Stimulated activated CD8-positive, alpha-beta memory T cell treated with anti-CD3 and anti-CD28 coated beads, Interleukin-7, amount 100 ng/mL, for 4 hours (primary cell): ENCODE measurements around the gene GGTLC2.
"Not testable (repeated sequence)": the region's sequence is repeated elsewhere in the genome, so short reads cannot be mapped to it uniquely, and the experiment has no call there.

ENCODE experiments used
- DNase-seq, 2 donors: peaks; one replicate each; pipeline ENCODE4 v3.0.0-alpha.2; 2020; ENCODE audit warnings: low read depth in 2 of 2

Gene GGTLC2

DNA sequence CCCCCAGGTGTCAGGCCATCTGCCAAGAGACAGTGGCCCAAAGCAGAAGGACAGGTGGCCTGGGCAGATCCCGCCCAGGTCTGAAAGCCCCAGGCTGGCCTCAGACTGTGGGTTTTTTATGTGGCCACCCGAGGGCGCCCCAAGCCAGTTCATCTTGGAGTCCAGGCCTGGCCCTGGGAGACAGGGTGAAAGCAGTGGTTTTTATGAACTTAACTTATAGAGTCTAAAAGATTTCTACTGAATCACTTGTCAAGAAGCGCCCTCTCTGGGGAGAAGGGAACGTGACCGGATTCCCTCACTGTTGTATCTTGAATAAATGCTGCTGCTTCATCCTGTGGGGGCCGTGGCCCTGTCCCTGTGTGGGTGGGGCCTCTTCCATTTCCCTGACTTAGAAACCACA is 8.2 kb upstream of the GGTLC2 start:
- not testable (repeated sequence) for DNase-seq

- DNase-seq = not testable (repeated sequence)
Measured at GRCh38 chr22:22638313-22638712, 6.1 kb upstream of the GGTLC2 start.

DNA sequence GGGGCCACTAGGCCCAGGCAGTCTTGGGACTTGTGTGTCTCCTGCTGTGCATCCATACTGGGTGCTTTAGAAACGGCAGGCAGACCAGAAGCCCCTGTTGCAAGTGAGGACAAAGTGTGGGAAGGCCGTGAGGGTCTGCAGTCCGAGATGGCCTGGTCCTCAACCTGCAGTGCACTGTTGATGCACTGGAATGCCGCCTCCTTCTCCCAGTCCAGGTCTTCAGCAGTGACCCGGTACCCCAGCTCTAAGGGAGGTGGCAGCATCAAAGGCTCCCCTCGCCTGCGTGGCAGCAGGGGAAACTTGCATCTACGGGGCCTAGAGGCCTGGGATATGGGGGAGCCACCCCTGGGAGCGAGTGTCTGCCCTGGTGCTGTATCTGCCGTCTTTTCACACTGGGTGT is 2.2 kb upstream of the GGTLC2 start:
- DNase-seq = not testable (repeated sequence)

GRCh38 chr22:22645969-22646368 is 1.6 kb downstream of the GGTLC2 start:
- DNase-seq = not testable (repeated sequence)

GRCh38 chr22:22647952-22648351 is 3.5 kb downstream of the GGTLC2 start:
- not testable (repeated sequence) for DNase-seq

DNA sequence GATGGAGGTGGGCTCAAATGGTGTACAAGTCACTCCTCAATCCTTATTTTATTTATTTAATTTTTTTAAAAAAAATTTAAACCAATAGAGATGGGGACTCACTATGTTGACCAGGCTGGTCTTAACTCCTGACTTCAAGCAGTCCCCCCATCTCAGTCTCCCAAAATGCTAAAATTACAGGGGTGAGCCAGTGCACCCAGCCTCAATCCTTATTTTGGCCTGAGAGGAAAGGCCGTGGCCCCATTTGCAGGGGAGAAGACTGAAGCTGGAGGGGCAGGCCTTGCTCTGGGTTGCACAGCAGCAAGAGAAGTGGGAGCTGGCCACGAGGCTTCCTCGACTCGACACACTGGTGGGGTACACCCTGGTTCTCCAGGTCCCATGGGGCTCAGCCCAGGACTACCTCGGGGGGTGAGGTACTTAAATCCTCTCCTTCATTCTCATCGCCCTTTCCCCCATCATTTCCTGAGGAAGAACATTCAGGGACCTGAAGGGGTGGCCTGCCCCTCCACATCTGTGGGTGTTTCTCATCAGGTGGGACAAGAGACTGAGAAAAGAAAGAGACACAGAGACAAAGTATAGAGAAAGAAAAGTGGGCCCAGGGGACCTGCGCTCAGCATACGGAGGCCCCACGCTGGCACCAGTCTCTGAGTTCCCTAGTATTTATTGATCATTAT is 4.6 kb downstream of the GGTLC2 start:
- not testable (repeated sequence) for DNase-seq

GRCh38 chr22:22649761-22650160 is 5.3 kb downstream of the GGTLC2 start:
- not testable (repeated sequence) for DNase-seq

GRCh38 chr22:22650398-22650797 is 6.0 kb downstream of the GGTLC2 start:
- not testable (repeated sequence) for DNase-seq

DNA sequence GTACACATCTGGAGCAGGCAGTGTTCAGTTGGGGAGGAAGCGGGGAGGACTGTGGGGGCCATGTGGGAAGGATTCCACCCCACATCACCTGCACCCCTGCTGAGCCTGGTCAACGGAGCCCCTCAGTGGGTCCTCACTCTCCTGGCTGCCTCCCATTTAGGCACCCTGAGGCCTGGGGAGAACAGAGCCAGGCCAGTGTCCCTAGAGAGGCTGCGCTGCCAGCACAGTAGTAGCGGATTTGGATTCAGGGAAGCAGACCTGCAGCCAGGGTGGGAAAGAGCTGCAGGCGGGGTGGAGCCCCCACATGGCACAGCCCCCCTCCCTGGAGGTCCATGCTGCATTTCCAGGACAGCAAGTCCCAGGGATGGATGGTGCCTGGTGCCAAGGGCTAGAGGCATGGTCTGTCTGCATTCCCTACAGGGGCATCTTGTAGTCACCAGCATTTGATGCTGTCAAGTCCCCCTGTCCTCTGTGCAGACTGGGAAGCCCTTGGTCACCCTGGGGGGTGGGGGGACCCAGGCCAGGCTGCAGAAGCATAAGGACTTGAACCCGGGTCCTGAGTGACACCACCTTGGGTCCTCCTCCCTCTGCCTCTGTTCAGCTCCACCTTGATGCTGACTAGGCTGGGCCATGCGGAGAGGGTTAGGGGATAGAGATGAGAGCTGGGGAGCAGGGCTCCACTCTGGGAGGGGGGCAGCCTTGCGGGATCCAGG is 6.5 kb downstream of the GGTLC2 start:
- not testable (repeated sequence) for DNase-seq

DNA sequence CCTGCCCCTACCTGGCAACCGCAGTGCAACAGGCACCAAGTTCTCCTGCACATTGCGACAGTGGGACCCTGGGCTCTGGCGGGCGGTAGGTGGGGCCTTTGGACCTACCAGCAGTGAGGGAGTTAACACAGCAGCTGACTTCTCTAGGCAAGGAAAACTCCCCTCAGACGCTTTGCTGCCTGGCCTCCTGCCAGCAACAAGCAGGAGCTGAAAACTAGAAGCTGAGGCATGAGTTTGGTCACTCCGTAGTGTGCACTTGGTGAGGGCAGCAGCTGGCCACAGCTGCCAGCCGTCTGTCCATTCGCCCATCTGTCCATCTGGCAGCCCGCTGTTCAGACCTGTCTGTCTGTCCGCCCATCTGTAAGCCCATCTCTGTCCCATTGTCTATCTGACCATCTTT is 7.2 kb downstream of the GGTLC2 start:
- DNase-seq = not testable (repeated sequence)

DNA sequence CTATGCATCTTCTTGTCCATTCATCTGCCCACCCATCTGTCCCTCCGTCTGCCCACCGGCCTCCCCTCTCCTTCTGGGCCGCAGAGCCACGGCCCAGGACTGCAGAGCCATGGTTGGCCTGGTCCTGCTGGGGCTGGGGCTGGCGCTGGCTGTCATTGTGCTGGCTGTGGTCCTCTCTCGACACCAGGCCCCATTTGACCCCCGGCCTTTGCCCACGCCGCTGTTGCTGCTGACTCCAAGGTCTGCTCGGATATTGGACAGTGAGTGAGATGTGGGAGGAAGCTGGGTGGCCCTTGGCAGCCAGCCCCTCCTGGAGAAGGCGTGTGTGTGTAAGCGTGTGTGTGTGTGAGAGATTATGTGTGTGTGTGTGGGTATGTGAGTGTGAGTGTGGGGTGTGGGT is 7.7 kb downstream of the GGTLC2 start:
- DNase-seq = not testable (repeated sequence)

DNA sequence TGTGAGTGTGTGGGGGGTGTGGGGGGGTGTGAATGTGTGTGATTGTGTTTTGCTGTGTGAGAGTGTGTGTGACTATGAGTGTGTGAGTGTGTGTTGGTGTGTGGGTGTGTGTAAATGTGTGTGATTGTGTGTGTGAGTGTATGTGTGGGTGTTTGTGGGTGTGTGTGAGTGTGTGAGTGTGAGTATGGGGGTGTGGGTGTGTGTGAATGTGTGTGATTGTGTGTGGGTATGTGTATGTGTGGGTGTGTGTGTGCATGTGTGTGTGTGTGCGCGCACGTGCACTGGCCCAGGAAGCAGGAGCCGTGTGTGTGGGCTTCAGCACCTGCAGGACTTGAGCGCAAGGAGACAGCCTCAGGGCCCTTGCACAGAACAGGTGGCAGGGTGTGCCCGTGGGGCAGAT is 8.2 kb downstream of the GGTLC2 start:
- not testable (repeated sequence) for DNase-seq

GRCh38 chr22:22653677-22654381 is 9.4 kb downstream of the GGTLC2 start:
- DNase-seq = not testable (repeated sequence)

GRCh38 chr22:22655452-22656290 is 11.3 kb downstream of the GGTLC2 start:
- no peak for DNase-seq

GRCh38 chr22:22657712-22658111 is 13.3 kb downstream of the GGTLC2 start:
- DNase-seq = no peak

DNA sequence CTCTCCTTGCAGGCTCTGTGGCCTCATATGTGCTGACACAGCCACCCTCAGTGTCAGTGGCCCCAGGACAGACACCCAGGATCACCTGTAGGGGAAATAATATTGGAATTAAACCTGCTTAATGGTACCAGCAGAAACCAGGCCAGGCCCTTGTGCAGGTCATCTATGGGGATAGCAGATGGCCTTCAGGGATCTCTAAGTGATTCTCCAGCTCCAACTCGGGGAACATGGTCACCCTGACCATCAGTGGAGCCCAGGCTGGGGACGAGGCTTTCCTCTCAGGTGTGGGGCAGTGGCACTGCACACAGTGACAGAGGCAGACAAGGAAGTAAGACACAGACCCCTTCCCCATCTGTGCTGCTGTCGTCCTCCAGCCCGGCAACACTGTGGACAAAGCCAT is 16.9 kb downstream of the GGTLC2 start:
- DNase-seq = no peak

GRCh38 chr22:22662095-22662494 is 17.7 kb downstream of the GGTLC2 start:
- no peak for DNase-seq

DNA sequence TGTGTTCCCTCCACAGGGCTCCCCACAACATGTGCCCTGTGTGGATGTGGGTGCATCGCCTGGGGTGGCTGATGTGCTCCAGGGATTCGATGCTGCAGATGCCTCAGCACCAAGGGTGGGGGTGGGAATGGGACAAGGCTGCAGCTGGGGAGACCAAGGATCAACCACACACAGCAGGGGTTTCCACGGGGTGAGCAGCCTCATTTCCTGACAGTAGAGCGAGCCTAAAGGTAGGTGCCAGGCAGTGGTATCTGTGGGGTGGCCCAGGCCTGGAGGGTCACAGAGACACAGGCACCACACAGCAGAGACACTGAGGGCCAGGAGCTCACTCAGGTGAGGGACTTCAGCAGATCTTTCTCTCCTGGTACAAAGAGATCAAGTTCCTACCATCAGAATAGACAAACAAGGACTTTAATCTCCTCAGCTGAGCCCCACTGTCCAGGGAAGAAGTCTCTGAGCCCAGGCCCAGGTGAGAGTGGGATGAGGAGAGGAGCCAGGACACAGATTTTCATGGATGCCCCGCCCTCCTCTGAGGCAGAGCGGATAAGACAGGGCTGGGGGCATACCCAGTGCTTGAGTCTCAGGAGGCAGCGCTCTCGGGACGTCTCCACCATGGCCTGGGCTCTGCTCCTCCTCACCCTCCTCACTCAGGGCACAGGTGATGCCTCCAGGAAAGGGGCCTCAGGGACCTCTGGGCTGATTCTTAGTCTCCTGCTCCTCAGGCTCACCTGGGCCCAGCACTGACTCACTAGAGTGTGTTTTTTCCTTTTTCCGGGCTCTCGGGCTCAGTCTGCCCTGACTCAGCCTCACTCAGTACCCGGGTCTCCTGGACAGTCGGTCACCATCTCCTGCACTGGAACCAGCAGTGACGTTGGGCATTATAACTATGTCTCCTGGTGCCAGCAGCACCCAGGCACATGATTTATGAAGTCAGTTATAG is 19.7 kb downstream of the GGTLC2 start:
- no peak for DNase-seq

DNA sequence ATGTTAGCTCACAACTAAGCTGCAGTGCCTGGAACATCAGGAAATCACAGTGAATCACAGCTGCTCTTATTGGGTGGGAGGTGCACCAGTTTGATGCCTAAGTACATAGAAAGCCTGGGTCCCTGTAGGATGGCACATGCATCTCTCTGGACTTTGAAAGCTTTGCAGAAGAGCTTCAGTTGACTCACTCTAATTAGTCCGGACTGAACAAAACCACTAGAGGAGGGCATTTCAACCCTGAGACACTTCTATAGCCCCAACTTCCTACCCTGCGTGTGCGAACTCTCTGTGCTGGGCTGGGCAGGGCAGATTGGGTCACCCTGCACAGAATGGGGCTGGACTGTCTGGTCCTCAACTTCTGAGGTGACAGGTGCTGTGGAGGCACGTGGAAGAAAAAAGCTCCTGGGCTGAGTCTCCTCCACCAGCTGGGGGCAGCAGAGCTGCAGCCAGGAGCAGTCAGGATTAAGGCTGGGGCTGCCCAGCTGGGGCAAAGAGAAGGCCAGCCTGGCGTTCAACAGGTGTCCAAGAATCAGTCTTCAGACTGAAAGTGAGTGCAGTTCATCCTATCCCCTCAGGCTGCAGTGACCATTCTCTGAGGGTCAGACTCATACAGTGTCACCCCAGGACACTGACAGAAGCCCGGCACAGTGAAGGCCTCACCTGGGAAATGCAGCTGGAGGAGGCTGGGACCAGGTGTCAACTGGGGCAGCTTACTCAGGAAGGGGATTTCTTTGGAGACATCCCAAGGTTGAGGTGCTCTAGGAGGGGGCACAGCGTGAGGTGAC is 22.1 kb downstream of the GGTLC2 start:
- no peak for DNase-seq
